GM12878 (cell line): ENCODE results near the gene PDE3B. TPM values are rescaled to one million over a fixed set of nuclear protein-coding genes. Genes with fewer than 3 reads are reported as not detected.

Source experiments
- ATAC-seq: fragments of 200-7000 bp; cut with Tn5 transposase; 3 replicates; pipeline ENCODE4 v1.9.1; 2020; ENCODE audit warnings: mild to moderate bottlenecking, moderate library complexity
- BruUV-seq: library from RNA; stranded (reverse); fragments of 400-500 nt; replicated peaks from 2 replicates; lab custom pipeline; 2021; lab: Mats Ljungman, UMichigan
- CTCF ChIA-PET: fragments of 300-600 bp; sonication (Branson Sonifier 250); formaldehyde crosslinking; extraction: SDS; loops from one replicate; lab custom pipeline; 2021; ENCODE audit warnings: inconsistent platforms; lab: Yijun Ruan, JAX
- POLR2A ChIA-PET: fragments of 350-600 bp; formaldehyde crosslinking; extraction: SDS; loops from one replicate; lab custom pipeline; 2021; ENCODE audit warnings: inconsistent platforms; lab: Charles Lee
- RAD21 ChIA-PET: fragments of 300-600 bp; sonication (Branson Sonifier 250); formaldehyde crosslinking; loops from one replicate; lab custom pipeline; 2023; ENCODE audit warnings: antibody characterized with exemption; ENCODE audit not compliant: unreplicated experiment; lab: Charles Lee
- SMC1A ChIA-PET: fragments of 300-600 bp; sonication (Branson Sonifier 250); formaldehyde crosslinking; loops from one replicate; lab custom pipeline; 2023; ENCODE audit not compliant: unreplicated experiment, uncharacterized antibody; lab: Charles Lee
- DNase-seq: peaks from one replicate; pipeline ENCODE4 v3.0.0-alpha.2; 2011; ENCODE audit warnings: low read depth, low spot score
- FAIRE-seq: peaks from 3 replicates; lab custom pipeline; 2011; peaks lifted over from hg19 to GRCh38; lab: Jason Lieb, UNC
- H2AFZ ChIP-seq: 2 replicates; pipeline ENCODE4 v1.6.0; 2011; ENCODE audit warnings: low read depth, low read length, control low read depth; ENCODE audit not compliant: control insufficient read depth
- H3K27ac ChIP-seq: 2 replicates; pipeline ENCODE4 v1.5.1; 2011; ENCODE audit warnings: control low read depth; ENCODE audit not compliant: control insufficient read depth, insufficient read depth
- H3K27me3 ChIP-seq, 2 experiments: replicated peaks in 1 of 2; 2 replicates each; pipeline versions ENCODE4 v1.6.0 to v1.6.1; 2011; ENCODE audit warnings: low read length in 1 of 2; ENCODE audit not compliant: control insufficient read depth in 2 of 2, insufficient read depth in 2 of 2
- H3K36me3 ChIP-seq, 2 experiments: 2 replicates each; pipeline ENCODE4 v1.5.1; 2011; ENCODE audit warnings: low read length in 1 of 2; ENCODE audit not compliant: control insufficient read depth in 2 of 2, insufficient read depth in 2 of 2
- H3K4me1 ChIP-seq: 2 replicates; pipeline ENCODE4 v1.6.1; 2011; ENCODE audit warnings: mild to moderate bottlenecking, low read length, moderate library complexity, mixed read lengths; ENCODE audit not compliant: control insufficient read depth, insufficient read depth
- H3K4me2 ChIP-seq: 2 replicates; pipeline ENCODE4 v1.6.0; 2011; ENCODE audit warnings: control low read depth; ENCODE audit not compliant: control insufficient read depth, insufficient read depth
- H3K4me3 ChIP-seq: fragments of 200-600 bp; sonication (generic); 2 replicates; pipeline ENCODE4 v1.5.1; 2016
- H3K79me2 ChIP-seq: 2 replicates; pipeline ENCODE4 v1.6.0; 2011; ENCODE audit warnings: low read length; ENCODE audit not compliant: control insufficient read depth, insufficient read depth
- H3K9ac ChIP-seq: 2 replicates; pipeline ENCODE4 v1.8.0; 2011; ENCODE audit warnings: low read length, control low read depth, mixed read lengths; ENCODE audit not compliant: control insufficient read depth, insufficient read depth
- H3K9me3 ChIP-seq: replicated peaks from 3 replicates; pipeline ENCODE4 v1.5.1; 2011; ENCODE audit warnings: mild to moderate bottlenecking, low read length; ENCODE audit not compliant: control insufficient read depth, insufficient read depth
- H4K20me1 ChIP-seq: 2 replicates; pipeline ENCODE4 v1.6.0; 2011; ENCODE audit not compliant: control insufficient read depth, insufficient read depth
- ATF3 ChIP-seq: IDR thresholded peaks from 2 replicates; pipeline ENCODE4 v1.6.1; 2011; ENCODE audit warnings: low read depth, mild to moderate bottlenecking, low read length, moderate library complexity, borderline replicate concordance; ENCODE audit errors: extremely low read depth
- BCL3 ChIP-seq: IDR thresholded peaks from 2 replicates; pipeline ENCODE4 v1.6.1; 2011; ENCODE audit warnings: borderline replicate concordance, low read depth, mild to moderate bottlenecking, moderate library complexity, low read length; ENCODE audit not compliant: insufficient read depth, poor library complexity, severe bottlenecking
- BMI1 ChIP-seq: fragments of 450-650 bp; IDR thresholded peaks from 2 replicates; pipeline ENCODE4 v1.6.1; 2016; ENCODE audit warnings: mild to moderate bottlenecking, moderate library complexity, borderline replicate concordance
- CREM ChIP-seq: IDR thresholded peaks from 2 replicates; pipeline ENCODE4 v1.6.1; 2014; ENCODE audit warnings: antibody characterized with exemption, low read depth
- ELK1 ChIP-seq: IDR thresholded peaks from 2 replicates; pipeline ENCODE4 v1.6.1; 2012; ENCODE audit warnings: low read depth, low read length, improper control_type of control experiment
- FOS ChIP-seq: IDR thresholded peaks from 3 replicates; pipeline ENCODE4 v1.6.1; 2011; ENCODE audit warnings: borderline replicate concordance; ENCODE audit not compliant: insufficient read length; ENCODE audit errors: extremely low read depth
- FOXK2 ChIP-seq: fragments of 450-650 bp; IDR thresholded peaks from 2 replicates; pipeline ENCODE4 v1.6.1; 2017; ENCODE audit warnings: mild to moderate bottlenecking, moderate library complexity
- HDAC2 ChIP-seq: fragments of 200-600 bp; sonication (generic); IDR thresholded peaks from 2 replicates; pipeline ENCODE4 v1.6.1; 2017
- KLF5 ChIP-seq: fragments of 450-650 bp; IDR thresholded peaks from 2 replicates; pipeline ENCODE4 v1.6.1; 2014; ENCODE audit warnings: mild to moderate bottlenecking; ENCODE audit not compliant: partially characterized antibody
- RBBP5 ChIP-seq: fragments of 200-600 bp; sonication (generic); conservative IDR thresholded peaks from 2 replicates; pipeline ENCODE4 v1.6.1; 2016
- RELA ChIP-seq: fragments of 450-650 bp; IDR thresholded peaks from 2 replicates; pipeline ENCODE4 v1.8.0; 2014; ENCODE audit warnings: borderline replicate concordance; ENCODE audit not compliant: partially characterized antibody
- TCF12 ChIP-seq: IDR thresholded peaks from 2 replicates; pipeline ENCODE4 v1.6.1; 2011; ENCODE audit warnings: low read depth, mild to moderate bottlenecking, low read length
- WGBS: methylation state at CpG from one replicate; pipeline ENCODE4 v1.1.6; 2016; ENCODE audit warnings: low lambda C conversion rate; ENCODE audit not compliant: insufficient replicate concordance, insufficient coverage; ENCODE audit errors: missing lambda C conversion rate; 5-methylcytosine and 5-hydroxymethylcytosine counted together
- in situ Hi-C: fragments of 300-500 bp; cut with MboI; formaldehyde crosslinking; loops from 9 replicates; pipeline ENCODE4 v1.14.3; 2018; ENCODE audit warnings: mixed read lengths
- intact Hi-C: fragments of 100-400 bp; cut with micrococcal nuclease; formaldehyde crosslinking; loops from one replicate; pipeline ENCODE4 v1.14.2; 2022; ENCODE audit not compliant: unreplicated experiment
- polyA plus RNA-seq, 11 experiments: library from polyadenylated mRNA; depleted of rRNA in 4 of 11; unstranded in 6 of 11; stranded (reverse) in 5 of 11; fragments of >200 nt; fragmentation: Nextera tagmentation in 4 of 11; fragmentation: Illumina TruSeq in 1 of 11; extraction: Ambion mirVana in 4 of 11; extraction: Trizol in 1 of 11; gene quantifications; 1 replicate in 1 of 11; 2 replicates in 10 of 11; pipeline versions ENCODE4 v1.2.1 to v1.2.3, GENCODE V29; 2011 to 2016; ENCODE audit warnings: inconsistent platforms in 2 of 11, missing spikeins in 2 of 11, low read depth in 1 of 11
- total RNA-seq, 4 experiments: library from RNA; depleted of rRNA in 3 of 4; stranded (reverse); fragments of >200 nt in 3 of 4; fragmentation: Illumina TruSeq in 1 of 4; extraction: Trizol in 1 of 4; gene quantifications; 2 replicates each; pipeline versions ENCODE4 v1.2.1 to v1.2.3, GENCODE V29; 2013 to 2021

Gene PDE3B
- total and polyA plus RNA-seq, 10 of the 15 experiments (the other 5 are each of a cell fraction or from before 2014, with no cell fraction given): 0.04 to 3.1 (median 1.9) TPM

GRCh38 chr11:14656536-14657457 lies 13.2 kb downstream of the PDE3B start:
- no peaks in the 10 kb centered on the region for H4K20me1 ChIP-seq
- no peak for TF ChIP-seq TCF12
- TF ChIP-seq KLF5: no peak
- TF ChIP-seq FOXK2: no peak
- no peak for TF ChIP-seq ATF3
- no peak for TF ChIP-seq FOS
- TF ChIP-seq RELA: no peak
- TF ChIP-seq BMI1: no peak
- TF ChIP-seq HDAC2: no peak
- TF ChIP-seq ELK1: no peak
- no peak for TF ChIP-seq CREM
- no peak for TF ChIP-seq RBBP5
- no peak for TF ChIP-seq BCL3
- no TSS peak for BruUV-seq

More at GRCh38 chr11:14656536-14657457, 13.2 kb downstream of the PDE3B start:
- H3K4me1 ChIP-seq: no peaks in the 10 kb centered on the region
- no peak overlapping the region for H3K4me3 ChIP-seq
- no peaks in the 10 kb centered on the region for H3K9me3 ChIP-seq
- RAD21 ChIA-PET: no interaction called here
- no peaks in the 10 kb centered on the region for H3K27me3 ChIP-seq
- SMC1A ChIA-PET: interaction anchor here (0.6 kb wide), 1 partner anchor 530 kb away, joined by 4 read pairs; no protein-coding TSS in a partner anchor
- in situ Hi-C loops (no loop called here), intact Hi-C loops (no loop called here)
- H3K36me3 ChIP-seq: no peaks in the 10 kb centered on the region
- FAIRE-seq: no peak
- DNase-seq: no peak
- no peaks in the 10 kb centered on the region for H3K79me2 ChIP-seq
- H3K4me2 ChIP-seq: no peak overlapping the region
- no peak overlapping the region for H3K9ac ChIP-seq
- POLR2A ChIA-PET: no interaction called here
- H2AFZ ChIP-seq: no peak overlapping the region
- WGBS: 76% methylated on average over 4 of the region's 4 CpGs
- no peak for ATAC-seq
- CTCF ChIA-PET: interaction anchor here (0.7 kb wide), 1 partner anchor 55 kb away, joined by 3 read pairs; no protein-coding TSS in a partner anchor
- H3K27ac ChIP-seq: no peak overlapping the region
